Type B pancreatic cell (in vitro differentiated cells): ENCODE results near the gene FAM222B. TPM values are rescaled to one million over a fixed set of nuclear protein-coding genes. Genes with fewer than 3 reads are reported as not detected.

Experiments
- DNase-seq: peaks from one replicate; pipeline ENCODE4 v3.0.0; 2021; ENCODE audit warnings: mixed read lengths; ENCODE audit not compliant: unreplicated experiment; ENCODE audit errors: extremely low spot score
- H3K27ac Mint-ChIP-seq: 2 replicates; pipeline ENCODE4 v1.8.0; 2021; ENCODE audit warnings: mild to moderate bottlenecking, mixed read lengths
- H3K27me3 Mint-ChIP-seq: 2 replicates; pipeline ENCODE4 v1.8.0; 2021; ENCODE audit warnings: mixed read lengths
- H3K36me3 Mint-ChIP-seq: 2 replicates; pipeline ENCODE4 v1.8.0; 2021; ENCODE audit warnings: mixed read lengths
- H3K4me1 Mint-ChIP-seq: one replicate; pipeline ENCODE4 v1.8.0; 2021; ENCODE audit warnings: mixed read lengths; ENCODE audit not compliant: unreplicated experiment
- H3K4me3 Mint-ChIP-seq: 2 replicates; pipeline ENCODE4 v1.8.0; 2021; ENCODE audit warnings: mild to moderate bottlenecking, mixed read lengths
- H3K9me3 Mint-ChIP-seq: 2 replicates; pipeline ENCODE4 v1.8.0; 2021; ENCODE audit warnings: mixed read lengths
- CTCF ChIP-seq: fragments of 200-600 bp; sonication (generic); conservative IDR thresholded peaks from 2 replicates; pipeline ENCODE4 v1.5.0; 2021; ENCODE audit warnings: antibody characterized with exemption, mild to moderate bottlenecking
- total RNA-seq: library from RNA; stranded (reverse); gene quantifications from 2 replicates; pipeline ENCODE4 v1.2.1, GENCODE V29; 2021; ENCODE audit warnings: low replicate concordance

FAM222B gene
- total RNA-seq, 1 donor from 2014 or later = 28.7 TPM

GRCh38 chr17:28827672-28828071 lies 14.9 kb downstream of the FAM222B start:
- no peaks in the 10 kb centered on the region for H3K4me1 Mint-ChIP-seq
- H3K9me3 Mint-ChIP-seq = no peaks in the 10 kb centered on the region
- H3K4me3 Mint-ChIP-seq = no peak overlapping the region
- H3K27me3 Mint-ChIP-seq = no peaks in the 10 kb centered on the region
- H3K27ac Mint-ChIP-seq = no peak overlapping the region
- TF ChIP-seq CTCF = no peak
- DNase-seq = no peak
- H3K36me3 Mint-ChIP-seq = peaks cover 14% of the 10 kb centered on the region

- Mint-ChIP-seq H3K36me3 (no peaks in the 10 kb centered on the region), H3K4me3 (no peak overlapping the region), H3K9me3 (no peaks in the 10 kb centered on the region), H3K27me3 (no peaks in the 10 kb centered on the region), H3K27ac (no peak overlapping the region), H3K4me1 (peaks cover 8% of the 10 kb centered on the region)
- DNase-seq = no peak
- no peak for TF ChIP-seq CTCF
These were observed 23.0 kb downstream of the FAM222B start for GRCh38 chr17:28819582-28819981.

- no peaks in the 10 kb centered on the region for H3K27me3 Mint-ChIP-seq
These were observed 23.8 kb downstream of the FAM222B start for GRCh38 chr17:28818819-28819221.

GRCh38 chr17:28816540-28816939 lies 26.1 kb downstream of the FAM222B start:
- no peak overlapping the region for H3K4me3 Mint-ChIP-seq

More at GRCh38 chr17:28818819-28819221, 23.8 kb downstream of the FAM222B start:
- TF ChIP-seq CTCF = no peak
- H3K36me3 Mint-ChIP-seq = no peaks in the 10 kb centered on the region
- DNase-seq = no peak
- no peak overlapping the region for H3K4me3 Mint-ChIP-seq
- H3K27ac Mint-ChIP-seq = no peak overlapping the region
- H3K4me1 Mint-ChIP-seq = peaks cover 8% of the 10 kb centered on the region
- H3K9me3 Mint-ChIP-seq = no peaks in the 10 kb centered on the region

GRCh38 chr17:28812748-28813377 lies 29.7 kb downstream of the FAM222B start:
- Mint-ChIP-seq H3K9me3 (no peaks in the 10 kb centered on the region), H3K27me3 (no peaks in the 10 kb centered on the region), H3K36me3 (peaks cover 3% of the 10 kb centered on the region), H3K27ac (peak overlapping the region; percentile 96), H3K4me3 (peak overlapping the region; percentile 95), H3K4me1 (peaks cover 26% of the 10 kb centered on the region)
- DNase-seq = no peak
- TF ChIP-seq CTCF = no peak

More at GRCh38 chr17:28816540-28816939, 26.1 kb downstream of the FAM222B start:
- H3K27me3 Mint-ChIP-seq = no peaks in the 10 kb centered on the region
- TF ChIP-seq CTCF = no peak
- no peak overlapping the region for H3K27ac Mint-ChIP-seq
- no peaks in the 10 kb centered on the region for H3K9me3 Mint-ChIP-seq
- DNase-seq = no peak
- no peaks in the 10 kb centered on the region for H3K36me3 Mint-ChIP-seq
- H3K4me1 Mint-ChIP-seq = peaks cover 13% of the 10 kb centered on the region
